Jurkat, Clone E6-1 (cell line): ENCODE data around the gene NIPAL3.

Experiments used
- DNase-seq: peaks from one replicate; pipeline ENCODE4 v3.0.0-alpha.2; 2011; ENCODE audit warnings: low read depth, low spot score
- H3K4me3 ChIP-seq: 2 replicates; pipeline ENCODE4 v1.5.1; 2011; ENCODE audit warnings: mild to moderate bottlenecking, low read length, control low read depth, moderate library complexity

Gene NIPAL3

DNA sequence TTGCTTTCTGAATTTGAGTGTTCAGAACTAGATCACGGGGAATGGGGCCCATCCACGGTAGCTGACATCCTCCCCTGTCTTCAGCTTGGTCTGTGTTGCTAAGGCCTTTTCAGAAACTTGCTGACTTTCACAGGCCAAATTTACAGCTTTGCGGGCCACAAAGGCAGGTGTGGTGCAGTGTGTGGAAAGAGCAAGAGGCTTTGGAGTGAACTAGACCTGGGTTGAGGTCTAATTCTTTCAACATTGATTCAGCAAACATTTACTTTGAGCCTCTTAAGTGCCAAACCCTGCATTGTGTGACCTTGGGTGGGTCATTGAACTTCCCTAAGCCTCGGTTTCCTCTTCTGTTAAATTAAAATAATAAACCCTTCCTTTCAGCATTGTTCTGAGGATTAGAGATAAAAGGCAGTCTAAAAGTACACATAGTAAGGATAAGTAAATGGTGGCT lies 26.3 kb upstream of the NIPAL3 start:
- H3K4me3 ChIP-seq, result no peak overlapping the region
- no peak for DNase-seq

DNA sequence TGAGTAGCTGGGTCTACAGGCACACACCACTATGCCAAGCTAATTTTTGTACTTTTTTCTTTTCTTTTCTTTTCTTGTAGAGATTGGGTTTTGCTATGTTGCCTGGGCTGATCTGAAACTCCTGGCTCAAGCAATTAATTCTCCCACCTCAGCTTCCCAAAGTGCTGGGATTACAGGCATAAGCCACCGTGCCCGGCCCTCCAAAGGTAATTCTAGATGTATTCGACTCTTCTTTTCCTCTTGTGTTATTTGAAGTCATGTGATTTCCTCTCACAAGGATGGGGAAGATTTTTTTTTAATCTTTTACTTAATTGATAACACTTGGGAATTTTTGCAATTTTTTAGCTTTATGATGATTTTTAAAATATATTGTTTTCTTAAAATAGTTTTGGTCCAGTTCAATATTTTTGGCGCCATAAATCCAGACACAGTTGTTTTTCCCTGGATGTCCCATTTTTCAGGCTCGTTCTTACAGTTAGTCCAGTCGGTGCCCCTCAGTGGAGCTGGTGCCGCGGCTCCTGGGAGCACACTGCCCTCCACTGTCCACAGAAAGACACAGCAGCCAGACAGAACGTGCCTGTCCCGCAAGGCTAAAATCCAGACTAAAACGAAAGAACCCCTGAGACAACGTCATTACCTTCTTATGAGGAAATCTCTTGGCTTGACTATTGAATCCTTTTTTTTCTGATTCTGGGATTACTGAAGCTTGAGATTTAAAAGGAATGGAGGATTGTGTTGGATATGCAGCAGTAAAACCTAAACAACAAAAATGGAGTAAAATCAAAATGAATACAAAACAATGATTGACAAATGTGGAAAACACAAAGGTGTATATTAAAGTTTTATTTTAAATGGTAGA lies 24.4 kb upstream of the NIPAL3 start:
- no peak overlapping the region for H3K4me3 ChIP-seq
- peak; percentile 48 for DNase-seq

DNA sequence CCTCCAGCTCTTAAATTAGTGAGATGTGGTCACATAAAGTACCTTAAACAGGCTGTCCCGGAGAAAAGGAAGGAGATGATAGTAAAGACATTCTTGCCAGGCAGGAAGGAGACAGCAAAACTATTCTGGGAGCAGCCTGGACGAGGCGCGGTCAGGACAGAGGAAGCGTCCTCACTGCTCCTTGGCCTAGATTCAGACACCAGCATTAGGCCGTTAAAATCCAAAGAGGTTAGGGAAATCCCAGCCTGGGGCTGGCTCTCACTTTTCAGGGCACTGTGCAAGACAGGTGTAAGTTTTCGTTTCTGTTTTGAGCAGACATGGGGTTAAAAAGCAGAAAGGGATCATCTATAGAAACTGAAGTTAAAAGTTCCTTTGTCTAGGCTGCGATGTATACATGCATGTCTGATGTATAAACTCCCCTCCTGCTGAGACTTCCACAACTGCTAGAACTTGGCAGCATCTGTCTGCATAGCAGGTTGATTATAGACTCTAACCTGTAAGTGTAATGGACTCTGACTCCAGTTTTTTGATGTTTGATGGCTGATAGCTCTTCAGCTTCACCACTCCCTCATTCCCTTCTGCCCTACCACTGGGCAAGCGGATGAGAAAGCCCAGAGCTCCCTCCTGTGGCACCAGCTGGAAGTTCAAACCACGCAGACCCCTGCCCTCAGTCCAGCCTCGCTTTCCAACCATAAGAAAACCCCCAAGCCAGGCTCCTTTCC lies 23.6 kb upstream of the NIPAL3 start:
- no peak overlapping the region for H3K4me3 ChIP-seq
- DNase-seq, result peak; percentile 27

- no peak for DNase-seq
- no peak overlapping the region for H3K4me3 ChIP-seq
Observed at GRCh38 chr1:24392604-24392946, 23.0 kb upstream of the NIPAL3 start.

DNA sequence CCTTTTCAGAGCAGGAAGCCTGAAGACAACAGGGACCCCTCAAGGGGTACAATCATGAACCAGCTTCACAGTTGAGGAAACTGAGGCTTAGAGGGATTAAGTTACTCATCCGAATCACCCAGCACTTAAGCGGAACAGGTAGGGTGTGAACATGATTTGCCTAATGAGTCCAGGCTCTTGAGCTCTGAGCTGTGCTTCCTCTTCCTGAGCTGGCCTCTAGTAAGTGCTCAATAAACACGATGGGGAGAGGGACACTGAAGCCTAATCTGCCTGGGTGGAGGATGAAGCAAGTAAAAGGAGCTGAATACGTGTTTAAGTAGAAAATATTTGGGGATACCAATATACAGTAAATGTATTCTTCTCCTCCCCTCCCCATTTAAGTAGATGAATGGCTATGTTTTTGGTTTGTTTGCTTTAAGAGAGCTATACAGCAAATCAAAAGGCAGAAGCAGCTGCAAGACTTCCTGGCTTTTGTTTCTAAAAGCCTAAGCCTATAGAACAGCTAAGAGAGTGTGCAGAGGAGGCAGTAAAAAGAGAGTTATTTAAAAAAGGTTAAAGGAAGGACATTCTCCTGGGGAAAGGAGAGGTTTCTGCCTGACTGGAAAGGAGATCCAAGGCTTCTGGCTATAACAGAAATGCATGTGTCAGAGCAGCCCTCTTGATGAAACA lies 22.5 kb upstream of the NIPAL3 start:
- H3K4me3 ChIP-seq, result no peak overlapping the region
- DNase-seq, result no peak

DNA sequence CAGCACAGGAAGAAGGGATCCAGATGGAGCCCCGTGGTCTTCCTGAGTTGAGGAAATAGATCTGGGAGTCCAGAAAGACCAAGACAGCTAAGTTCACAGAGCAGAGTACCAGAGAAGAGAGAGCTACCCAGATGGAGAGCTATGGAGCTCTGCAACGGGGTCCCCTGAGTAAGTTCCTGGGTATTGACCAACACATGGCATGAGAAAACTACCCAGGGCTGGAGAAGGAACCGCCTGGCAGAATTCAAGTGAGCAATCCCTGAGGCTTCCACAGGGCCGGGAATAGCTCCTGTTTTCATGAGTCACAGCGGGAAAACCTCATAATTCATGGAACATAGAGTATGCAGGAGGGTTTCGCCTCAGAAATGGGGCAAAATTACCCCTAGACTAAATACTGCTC lies 21.7 kb upstream of the NIPAL3 start:
- DNase-seq, result no peak
- H3K4me3 ChIP-seq, result no peak overlapping the region

- H3K4me3 ChIP-seq, result no peak overlapping the region
- no peak for DNase-seq
Observed at GRCh38 chr1:24400065-24400464, 15.5 kb upstream of the NIPAL3 start.

GRCh38 chr1:24403806-24404205 lies 11.8 kb upstream of the NIPAL3 start:
- DNase-seq, result no peak
- H3K4me3 ChIP-seq, result no peak overlapping the region

- H3K4me3 ChIP-seq, result no peak overlapping the region
- DNase-seq, result no peak
Observed at GRCh38 chr1:24406788-24407187, 8.8 kb upstream of the NIPAL3 start.

DNA sequence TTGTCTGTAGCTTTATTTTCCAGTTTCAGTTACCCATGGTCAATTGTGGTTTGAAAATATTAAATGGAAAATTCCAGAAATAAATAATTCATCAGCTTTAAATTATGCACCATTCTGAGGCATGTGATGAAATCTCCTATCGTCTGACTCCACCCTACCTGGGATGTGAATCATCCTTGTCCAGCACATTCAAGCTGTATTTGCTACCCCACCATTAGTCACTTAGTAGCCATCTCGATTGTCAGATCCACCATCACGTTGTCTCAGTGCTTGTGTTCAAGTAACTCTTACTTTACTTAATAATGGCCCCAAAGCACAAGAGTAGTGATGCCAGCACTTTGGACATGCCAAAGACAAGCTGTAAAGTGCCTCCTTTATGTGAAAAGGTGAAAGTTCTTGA lies 6.1 kb upstream of the NIPAL3 start:
- no peak overlapping the region for H3K4me3 ChIP-seq
- DNase-seq, result no peak

- no peak for DNase-seq
- H3K4me3 ChIP-seq, result no peak overlapping the region
Observed at GRCh38 chr1:24410750-24411149, 4.9 kb upstream of the NIPAL3 start.

DNA sequence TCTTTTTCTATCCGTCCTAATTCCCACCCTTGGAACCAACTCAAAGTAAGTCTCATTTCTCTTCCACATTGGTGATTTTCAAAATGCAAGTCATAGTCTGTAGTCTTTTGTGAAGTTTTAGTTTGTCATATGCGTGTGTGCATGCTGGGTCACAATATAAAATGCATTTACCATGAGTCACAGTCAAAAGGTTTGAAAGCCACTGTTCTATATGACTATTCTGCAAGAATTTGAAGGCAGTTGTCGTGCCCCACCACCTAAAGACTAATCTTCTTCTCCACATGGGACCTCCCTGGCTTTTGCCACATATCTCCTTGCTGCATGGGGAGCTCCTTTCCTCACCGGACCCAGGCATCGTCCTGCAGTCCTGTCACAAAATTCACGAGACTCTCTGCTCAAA lies 3.6 kb upstream of the NIPAL3 start:
- no peak for DNase-seq

GRCh38 chr1:24412408-24412807 lies 3.2 kb upstream of the NIPAL3 start:
- DNase-seq, result no peak
- H3K4me3 ChIP-seq, result no peak overlapping the region

More for the DNA sequence above, 3.6 kb upstream of the NIPAL3 start:
- no peak overlapping the region for H3K4me3 ChIP-seq

DNA sequence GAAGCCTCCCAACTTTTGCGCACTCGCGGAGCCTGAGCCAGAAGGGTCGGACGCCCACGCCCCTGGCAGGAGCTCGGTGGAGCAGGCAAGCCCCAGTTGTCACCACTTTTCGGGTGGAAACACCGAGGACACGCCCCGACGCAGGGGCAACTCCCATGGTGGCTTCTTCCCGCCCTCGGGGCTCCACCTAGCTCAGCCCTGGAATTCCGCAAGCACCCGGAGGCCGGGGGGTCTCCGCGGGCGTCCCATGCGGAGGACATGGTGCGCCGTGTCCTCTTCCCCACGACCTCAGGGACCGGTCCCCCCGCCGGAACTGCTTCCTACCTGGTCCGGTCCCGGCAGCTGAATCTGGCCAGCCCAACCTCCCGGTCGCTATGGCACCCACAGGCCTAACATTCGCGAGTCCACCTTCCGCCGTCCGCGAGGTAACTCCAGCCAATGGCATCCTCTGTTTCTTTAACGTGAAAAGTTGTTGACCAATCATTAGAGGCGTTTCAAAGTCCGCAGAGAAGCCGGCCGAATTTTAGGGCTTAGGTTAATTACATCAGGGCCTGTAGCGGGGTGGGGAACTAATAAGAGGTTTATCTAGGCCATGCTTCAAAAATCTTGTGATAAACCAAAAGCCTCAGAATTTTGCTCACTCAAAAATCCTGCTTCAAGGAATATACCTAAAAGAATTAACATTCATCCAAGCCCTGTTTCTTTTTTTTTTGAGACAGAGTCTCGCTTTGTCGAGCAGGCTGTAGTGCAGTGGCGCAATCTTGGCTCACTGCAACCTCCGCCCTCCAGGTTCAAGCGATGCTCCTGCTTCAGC lies 2.0 kb upstream of the NIPAL3 start, which contains the start of gene STPG1:
Gene STPG1, minus strand, starts transcription at position 433 of the 814 bp plus-strand sequence. CDS start 12,394 bp downstream, outside the sequence.
- no peak for DNase-seq
- no peak within 1 kb of the TSS for H3K4me3 ChIP-seq

DNA sequence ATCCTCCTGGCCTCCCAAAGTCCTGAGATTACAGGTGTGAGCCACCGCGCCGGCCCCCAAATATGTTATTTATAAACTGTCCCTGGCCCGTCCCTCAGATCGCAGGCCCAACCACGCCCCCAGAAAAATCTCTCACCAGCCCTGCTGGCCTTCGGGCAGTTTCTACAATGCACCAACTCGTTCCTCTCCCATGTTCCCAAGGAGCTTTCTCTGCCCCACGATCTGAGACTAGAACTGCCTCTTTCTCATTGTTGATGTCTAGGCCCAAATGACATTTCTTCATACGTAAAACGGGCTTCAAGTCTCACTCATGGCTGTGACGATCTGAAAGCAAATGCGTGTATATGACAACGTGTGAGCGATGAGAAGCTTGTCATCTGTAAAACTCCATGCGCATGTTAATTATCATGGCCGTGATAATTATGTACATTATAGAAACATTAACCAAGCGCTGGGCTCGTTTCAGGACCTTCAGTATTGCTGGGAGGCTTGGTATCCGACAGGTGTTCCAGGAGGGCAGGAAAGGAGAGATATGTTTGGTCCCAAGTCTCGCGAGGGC lies 748 bp upstream of the NIPAL3 start:
- no peak for DNase-seq
- 0 out of 2 replicates have a peak overlapping the region, but pooled peaks have one; percentile 13 for H3K4me3 ChIP-seq

- DNase-seq, result no peak
- peak overlapping the region; percentile 87 for H3K4me3 ChIP-seq
Observed at GRCh38 chr1:24415910-24416665, 486 bp downstream of the NIPAL3 start.

DNA sequence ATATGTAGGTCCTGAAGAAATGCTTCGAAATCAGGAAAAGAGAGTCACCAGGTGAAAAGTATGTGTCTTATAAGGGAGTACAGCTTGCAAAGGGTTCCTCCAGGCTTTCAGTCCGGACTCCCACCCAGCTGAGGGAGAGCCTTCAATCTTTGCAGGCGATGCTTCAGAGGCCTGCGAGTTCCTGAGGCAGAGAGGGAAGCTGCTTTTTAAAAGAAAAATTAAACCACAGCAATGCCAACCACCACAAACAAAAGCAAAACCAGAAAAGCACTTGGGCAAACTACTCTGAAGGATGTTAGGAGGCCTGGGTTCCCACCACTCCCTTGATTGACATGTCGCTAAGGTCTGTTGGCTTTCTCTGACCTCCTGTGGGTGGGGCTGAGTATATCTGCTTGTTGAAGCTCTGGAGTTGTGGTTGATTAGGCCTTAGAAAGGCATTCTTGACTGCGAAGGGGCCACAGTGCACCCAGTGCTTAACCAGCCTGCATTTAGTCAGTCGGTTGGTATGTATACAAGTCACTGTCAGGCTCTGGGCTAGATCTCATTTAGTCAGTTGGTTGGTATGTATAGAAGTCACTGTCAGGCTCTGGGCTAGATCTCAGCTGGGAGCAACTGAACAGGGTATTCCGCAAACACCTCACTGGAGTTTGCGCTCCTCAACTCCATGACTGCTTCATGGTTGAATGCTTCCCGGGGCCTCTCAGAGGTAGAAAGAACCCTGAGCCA lies 1.2 kb downstream of the NIPAL3 start:
- DNase-seq, result peak; percentile 95
- H3K4me3 ChIP-seq, result peak overlapping the region; percentile 87
